Mesodermal cell (in vitro differentiated cells): ENCODE results near the gene LFNG.

Experiments used
- H3K27ac ChIP-seq: 2 replicates; pipeline ENCODE4 v1.7.0; 2013; ENCODE audit warnings: mild to moderate bottlenecking, low read depth, low read length, moderate library complexity; ENCODE audit not compliant: severe bottlenecking
- H3K36me3 ChIP-seq: 2 replicates; pipeline ENCODE4 v1.7.1; 2013; ENCODE audit warnings: mild to moderate bottlenecking, low read length, moderate library complexity; ENCODE audit not compliant: control insufficient read depth, insufficient read depth
- H3K4me1 ChIP-seq: one replicate; pipeline ENCODE4 v1.7.1; 2013; ENCODE audit warnings: mild to moderate bottlenecking, low read length; ENCODE audit not compliant: insufficient read depth, control insufficient read depth, poor library complexity, severe bottlenecking
- H3K4me3 ChIP-seq: 2 replicates; pipeline ENCODE4 v1.7.0; 2013; ENCODE audit warnings: low read length, control low read depth, mild to moderate bottlenecking; ENCODE audit not compliant: insufficient read depth, poor library complexity, severe bottlenecking; ENCODE audit errors: extremely low read depth
- H3K9me3 ChIP-seq: 2 replicates; pipeline ENCODE4 v1.7.1; 2013; ENCODE audit warnings: mild to moderate bottlenecking, low read length, moderate library complexity; ENCODE audit not compliant: control insufficient read depth
- WGBS, 2 experiments: methylation state at CpG; one replicate each; pipeline ENCODE4 v1.1.5; 2013; ENCODE audit warnings: missing lambda C conversion rate in 2 of 2; ENCODE audit not compliant: insufficient coverage in 2 of 2; 5-methylcytosine and 5-hydroxymethylcytosine counted together

The LFNG gene

GRCh38 chr7:2487586-2488271 is 31.8 kb upstream of the LFNG start:
- WGBS, 2 experiments, result 85 to 89% methylated on average over 6 to 10 of the region's 14 CpGs
- Histone ChIP-seq H3K27ac (no peak overlapping the region), H3K4me1 (no peaks in the 10 kb centered on the region)

GRCh38 chr7:2488272-2488645 is 31.3 kb upstream of the LFNG start:
- no peaks in the 10 kb centered on the region for H3K36me3 ChIP-seq
- WGBS, 2 experiments, result 94% methylated on average over 7 to 8 of the region's 8 CpGs
- no peaks in the 10 kb centered on the region for H3K4me1 ChIP-seq
- H3K4me3 ChIP-seq, result no peak overlapping the region
- H3K27ac ChIP-seq, result no peak overlapping the region
- no peaks in the 10 kb centered on the region for H3K9me3 ChIP-seq

More at GRCh38 chr7:2487586-2488271, 31.8 kb upstream of the LFNG start:
- Histone ChIP-seq H3K9me3 (no peaks in the 10 kb centered on the region), H3K4me3 (no peak overlapping the region), H3K36me3 (no peaks in the 10 kb centered on the region)

GRCh38 chr7:2488681-2489080 is 30.9 kb upstream of the LFNG start:
- H3K4me3 ChIP-seq, result no peak overlapping the region
- H3K4me1 ChIP-seq, result no peaks in the 10 kb centered on the region
- 81 to 89% methylated on average over 8 to 9 of the region's 9 CpGs for WGBS, 2 experiments
- no peak overlapping the region for H3K27ac ChIP-seq
- H3K36me3 ChIP-seq, result no peaks in the 10 kb centered on the region
- H3K9me3 ChIP-seq, result no peaks in the 10 kb centered on the region

- Histone ChIP-seq H3K36me3 (no peaks in the 10 kb centered on the region), H3K4me1 (no peaks in the 10 kb centered on the region), H3K4me3 (no peak overlapping the region), H3K27ac (no peak overlapping the region), H3K9me3 (no peaks in the 10 kb centered on the region)
- 89 to 96% methylated on average over 4 to 9 of the region's 13 CpGs for WGBS, 2 experiments
Measured at GRCh38 chr7:2490181-2490651, 29.4 kb upstream of the LFNG start.

DNA sequence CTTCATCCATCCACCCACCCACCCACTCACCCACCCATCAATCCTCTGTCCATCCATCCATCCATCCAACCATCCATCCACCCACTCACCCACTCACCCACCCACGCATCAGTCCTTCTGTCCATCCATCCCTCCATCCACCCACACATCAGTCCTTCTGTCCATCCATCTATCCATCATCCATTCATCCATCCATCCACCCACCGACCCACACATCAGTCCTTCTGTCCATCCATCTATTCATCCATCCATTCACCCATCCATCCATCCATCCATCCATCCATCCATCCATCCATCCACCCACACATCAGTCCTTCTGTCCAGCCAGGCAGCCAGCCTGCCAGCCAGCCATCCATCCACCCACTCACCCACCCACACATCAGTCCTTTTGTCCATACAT is 27.5 kb upstream of the LFNG start:
- Histone ChIP-seq H3K4me3 (no peak overlapping the region), H3K27ac (no peak overlapping the region), H3K4me1 (peaks cover 4% of the 10 kb centered on the region), H3K36me3 (no peaks in the 10 kb centered on the region), H3K9me3 (no peaks in the 10 kb centered on the region)
- 95% methylated on average over 2 of the region's 2 CpGs for WGBS, 2 experiments

DNA sequence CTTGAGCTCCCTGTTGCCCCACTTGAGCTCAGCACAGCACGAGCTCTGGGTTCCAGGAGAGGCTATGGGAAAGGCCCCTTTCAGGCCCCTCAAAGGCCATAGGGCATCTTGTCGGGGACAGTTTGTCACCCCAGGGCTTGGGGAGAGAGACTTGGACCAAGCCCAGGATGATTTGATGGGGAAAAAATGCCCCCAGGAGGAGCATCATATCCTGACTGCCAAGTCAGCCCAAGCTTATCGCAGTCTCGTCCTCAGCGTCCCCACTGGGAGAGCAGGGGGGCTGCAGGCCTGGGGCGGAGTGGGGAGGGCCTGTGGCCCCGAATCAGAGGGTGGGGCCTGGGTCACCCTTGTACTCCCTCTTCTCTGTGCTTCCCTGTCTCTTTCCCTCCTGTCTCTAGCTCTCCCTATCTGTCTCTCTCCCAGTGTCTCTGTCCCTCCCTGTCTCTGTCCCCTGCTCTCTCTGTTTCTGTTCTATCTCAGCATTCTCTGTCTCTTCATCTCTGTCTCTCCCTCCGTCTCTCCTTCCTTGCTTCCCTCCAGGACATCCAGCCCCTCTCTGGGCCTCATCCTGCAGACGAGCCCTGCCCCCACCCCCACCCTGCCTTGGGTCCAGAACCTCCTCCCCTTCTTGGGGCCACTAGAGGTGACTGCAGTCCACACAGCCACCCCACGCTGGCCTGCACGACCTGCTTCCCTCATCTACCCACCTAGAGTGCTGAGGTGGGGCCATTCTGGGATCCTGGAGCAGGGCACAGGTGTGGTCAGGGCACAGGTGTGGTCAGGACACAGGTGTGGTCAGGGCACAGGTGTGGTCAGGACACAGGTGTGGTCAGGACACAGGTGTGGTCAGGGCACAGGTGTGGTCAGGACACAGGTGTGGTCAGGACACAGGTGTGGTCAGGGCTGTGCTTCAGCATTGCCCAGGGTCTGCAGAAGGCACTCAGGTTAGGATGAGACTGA is 26.1 kb upstream of the LFNG start:
- Histone ChIP-seq H3K27ac (no peak overlapping the region), H3K36me3 (no peaks in the 10 kb centered on the region), H3K4me3 (no peak overlapping the region), H3K4me1 (peaks cover 12% of the 10 kb centered on the region), H3K9me3 (no peaks in the 10 kb centered on the region)
- WGBS, 2 experiments, result 86 to 89% methylated on average over 8 to 9 of the region's 11 CpGs

- H3K4me1 ChIP-seq, result peaks cover 12% of the 10 kb centered on the region
- no peaks in the 10 kb centered on the region for H3K36me3 ChIP-seq
- 81 to 84% methylated on average over 21 to 27 of the region's 32 CpGs for WGBS, 2 experiments
- no peak overlapping the region for H3K27ac ChIP-seq
- H3K9me3 ChIP-seq, result no peaks in the 10 kb centered on the region
- H3K4me3 ChIP-seq, result no peak overlapping the region
Measured at GRCh38 chr7:2494191-2495130, 25.1 kb upstream of the LFNG start.

GRCh38 chr7:2495418-2496299 is 23.9 kb upstream of the LFNG start:
- no peaks in the 10 kb centered on the region for H3K9me3 ChIP-seq
- H3K36me3 ChIP-seq, result no peaks in the 10 kb centered on the region
- H3K27ac ChIP-seq, result no peak overlapping the region
- H3K4me1 ChIP-seq, result peaks cover 12% of the 10 kb centered on the region
- WGBS, 2 experiments, result 64 to 65% methylated on average over 15 to 17 of the region's 25 CpGs
- H3K4me3 ChIP-seq, result no peak overlapping the region

GRCh38 chr7:2496375-2496774 is 23.2 kb upstream of the LFNG start:
- WGBS, 2 experiments, result 82 to 96% methylated on average over 6 to 8 of the region's 9 CpGs
- Histone ChIP-seq H3K9me3 (no peaks in the 10 kb centered on the region), H3K4me3 (no peak overlapping the region), H3K4me1 (peaks cover 12% of the 10 kb centered on the region), H3K36me3 (no peaks in the 10 kb centered on the region), H3K27ac (no peak overlapping the region)
